ENCODE results near the gene ZBTB21.
A peak's percentile ranks its signal among the peaks of the same experiment; 100 is the strongest.

The ZBTB21 gene

GRCh38 chr21:42007356-42007940 is 2.7 kb downstream of the ZBTB21 start:
- DNase-seq (ENCODE audit: low read depth): no peak

GRCh38 chr21:42006765-42007164 is 3.4 kb downstream of the ZBTB21 start:
- H3K4me3 ChIP-seq (ENCODE audit: low read depth, low read length): no peak overlapping the region
- TF ChIP-seq CTCF (IDR thresholded peaks at IDR 0.05; ENCODE audit: control insufficient read depth, extremely low read depth, insufficient read depth): no peak
- DNase-seq (ENCODE audit: low read depth): no peak

More at GRCh38 chr21:42007356-42007940, 2.7 kb downstream of the ZBTB21 start:
- H3K4me3 ChIP-seq (ENCODE audit: low read depth, low read length): no peak overlapping the region
- no peak for TF ChIP-seq CTCF (IDR thresholded peaks at IDR 0.05; ENCODE audit: control insufficient read depth, extremely low read depth, insufficient read depth)

- no peak for TF ChIP-seq CTCF (IDR thresholded peaks at IDR 0.05; ENCODE audit: control insufficient read depth, extremely low read depth, insufficient read depth)
- no peak overlapping the region for H3K4me3 ChIP-seq (ENCODE audit: low read depth, low read length)
- DNase-seq (ENCODE audit: low read depth): peak; percentile 59
Measured at GRCh38 chr21:42004406-42005199, 5.6 kb downstream of the ZBTB21 start.

GRCh38 chr21:42003051-42003461 is 7.1 kb downstream of the ZBTB21 start:
- DNase-seq (ENCODE audit: low read depth): no peak
- H3K4me3 ChIP-seq (ENCODE audit: low read depth, low read length): no peak overlapping the region
- TF ChIP-seq CTCF (IDR thresholded peaks at IDR 0.05; ENCODE audit: control insufficient read depth, extremely low read depth, insufficient read depth): no peak

GRCh38 chr21:42002421-42002958 is 7.7 kb downstream of the ZBTB21 start:
- no peak overlapping the region for H3K4me3 ChIP-seq (ENCODE audit: low read depth, low read length)
- DNase-seq (ENCODE audit: low read depth): no peak

GRCh38 chr21:42001781-42002180 is 8.4 kb downstream of the ZBTB21 start:
- no peak for TF ChIP-seq CTCF (IDR thresholded peaks at IDR 0.05; ENCODE audit: control insufficient read depth, extremely low read depth, insufficient read depth)
- no peak for DNase-seq (ENCODE audit: low read depth)
- H3K4me3 ChIP-seq (ENCODE audit: low read depth, low read length): no peak overlapping the region

More at GRCh38 chr21:42002421-42002958, 7.7 kb downstream of the ZBTB21 start:
- no peak for TF ChIP-seq CTCF (IDR thresholded peaks at IDR 0.05; ENCODE audit: control insufficient read depth, extremely low read depth, insufficient read depth)

Measured in LNCaP clone FGC (cell line).